GM19328 (cell line): Measurements from ENCODE around the gene AHDC1.

Experiments
- ATAC-seq: cut with Tn5 transposase; IDR thresholded peaks from one replicate; pipeline ENCODE4 v1.9.1; 2021; ENCODE audit warnings: mild to moderate bottlenecking, moderate library complexity; ENCODE audit not compliant: unreplicated experiment

AHDC1 gene

GRCh38 chr1:27489501-27489972, 114.4 kb downstream of the AHDC1 start:
- ATAC-seq = peak; percentile 17

- no peak for ATAC-seq
These were observed 115.7 kb downstream of the AHDC1 start for GRCh38 chr1:27487966-27488884.

- no peak for ATAC-seq
These were observed 118.6 kb downstream of the AHDC1 start for GRCh38 chr1:27485363-27485762.
